GM12878 (cell line): Measurements from ENCODE around the gene TNNT2. TPM values are rescaled to one million over a fixed set of nuclear protein-coding genes. Genes with fewer than 3 reads are reported as not detected.

Source experiments
- ATAC-seq: fragments of 200-7000 bp; cut with Tn5 transposase; 3 replicates; pipeline ENCODE4 v1.9.1; 2020; ENCODE audit warnings: mild to moderate bottlenecking, moderate library complexity
- BruUV-seq: library from RNA; stranded (reverse); fragments of 400-500 nt; replicated peaks from 2 replicates; lab custom pipeline; 2021; lab: Mats Ljungman, UMichigan
- CTCF ChIA-PET: fragments of 300-600 bp; sonication (Branson Sonifier 250); formaldehyde crosslinking; extraction: SDS; loops from one replicate; lab custom pipeline; 2021; ENCODE audit warnings: inconsistent platforms; lab: Yijun Ruan, JAX
- POLR2A ChIA-PET: fragments of 350-600 bp; formaldehyde crosslinking; extraction: SDS; loops from one replicate; lab custom pipeline; 2021; ENCODE audit warnings: inconsistent platforms; lab: Charles Lee
- RAD21 ChIA-PET: fragments of 300-600 bp; sonication (Branson Sonifier 250); formaldehyde crosslinking; loops from one replicate; lab custom pipeline; 2023; ENCODE audit warnings: antibody characterized with exemption; ENCODE audit not compliant: unreplicated experiment; lab: Charles Lee
- SMC1A ChIA-PET: fragments of 300-600 bp; sonication (Branson Sonifier 250); formaldehyde crosslinking; loops from one replicate; lab custom pipeline; 2023; ENCODE audit not compliant: unreplicated experiment, uncharacterized antibody; lab: Charles Lee
- DNase-seq: peaks from one replicate; pipeline ENCODE4 v3.0.0-alpha.2; 2011; ENCODE audit warnings: low read depth, low spot score
- FAIRE-seq: peaks from 3 replicates; lab custom pipeline; 2011; peaks lifted over from hg19 to GRCh38; lab: Jason Lieb, UNC
- H2AFZ ChIP-seq: 2 replicates; pipeline ENCODE4 v1.6.0; 2011; ENCODE audit warnings: low read depth, low read length, control low read depth; ENCODE audit not compliant: control insufficient read depth
- H3K27ac ChIP-seq: 2 replicates; pipeline ENCODE4 v1.5.1; 2011; ENCODE audit warnings: control low read depth; ENCODE audit not compliant: control insufficient read depth, insufficient read depth
- H3K27me3 ChIP-seq, 2 experiments: replicated peaks in 1 of 2; 2 replicates each; pipeline versions ENCODE4 v1.6.0 to v1.6.1; 2011; ENCODE audit warnings: low read length in 1 of 2; ENCODE audit not compliant: control insufficient read depth in 2 of 2, insufficient read depth in 2 of 2
- H3K36me3 ChIP-seq, 2 experiments: 2 replicates each; pipeline ENCODE4 v1.5.1; 2011; ENCODE audit warnings: low read length in 1 of 2; ENCODE audit not compliant: control insufficient read depth in 2 of 2, insufficient read depth in 2 of 2
- H3K4me1 ChIP-seq: 2 replicates; pipeline ENCODE4 v1.6.1; 2011; ENCODE audit warnings: mild to moderate bottlenecking, low read length, moderate library complexity, mixed read lengths; ENCODE audit not compliant: control insufficient read depth, insufficient read depth
- H3K4me2 ChIP-seq: 2 replicates; pipeline ENCODE4 v1.6.0; 2011; ENCODE audit warnings: control low read depth; ENCODE audit not compliant: control insufficient read depth, insufficient read depth
- H3K4me3 ChIP-seq: fragments of 200-600 bp; sonication (generic); 2 replicates; pipeline ENCODE4 v1.5.1; 2016
- H3K79me2 ChIP-seq: 2 replicates; pipeline ENCODE4 v1.6.0; 2011; ENCODE audit warnings: low read length; ENCODE audit not compliant: control insufficient read depth, insufficient read depth
- H3K9ac ChIP-seq: 2 replicates; pipeline ENCODE4 v1.8.0; 2011; ENCODE audit warnings: low read length, control low read depth, mixed read lengths; ENCODE audit not compliant: control insufficient read depth, insufficient read depth
- H3K9me3 ChIP-seq: replicated peaks from 3 replicates; pipeline ENCODE4 v1.5.1; 2011; ENCODE audit warnings: mild to moderate bottlenecking, low read length; ENCODE audit not compliant: control insufficient read depth, insufficient read depth
- H4K20me1 ChIP-seq: 2 replicates; pipeline ENCODE4 v1.6.0; 2011; ENCODE audit not compliant: control insufficient read depth, insufficient read depth
- BHLHE40 ChIP-seq, 2 experiments: fragments of 450-650 bp in 1 of 2; IDR thresholded peaks; 2 replicates each; pipeline ENCODE4 v1.6.1; 2011 to 2017; ENCODE audit warnings: low read depth in 2 of 2, borderline replicate concordance in 1 of 2, improper control_type of control experiment in 1 of 2, low read length in 1 of 2, mild to moderate bottlenecking in 1 of 2
- EED ChIP-seq: sonication (generic); IDR thresholded peaks from 2 replicates; pipeline ENCODE4 v1.6.1; 2016; ENCODE audit warnings: antibody characterized with exemption, low read depth
- FOXM1 ChIP-seq: IDR thresholded peaks from 2 replicates; pipeline ENCODE4 v1.6.1; 2012; ENCODE audit warnings: low read depth, mild to moderate bottlenecking, inconsistent platforms, low read length, moderate library complexity
- GABPA ChIP-seq: IDR thresholded peaks from 2 replicates; pipeline ENCODE4 v1.6.1; 2014; ENCODE audit warnings: antibody characterized with exemption, low read depth, mild to moderate bottlenecking, inconsistent platforms
- LARP7 ChIP-seq: fragments of 450-650 bp; IDR thresholded peaks from 2 replicates; pipeline ENCODE4 v1.6.1; 2017; ENCODE audit warnings: mild to moderate bottlenecking
- MEF2B ChIP-seq: fragments of 450-650 bp; IDR thresholded peaks from 2 replicates; pipeline ENCODE4 v1.6.1; 2018; ENCODE audit warnings: mild to moderate bottlenecking, moderate library complexity; ENCODE audit not compliant: partially characterized antibody, poor library complexity, severe bottlenecking
- NFXL1 ChIP-seq: fragments of 450-650 bp; IDR thresholded peaks from 2 replicates; pipeline ENCODE4 v1.6.1; 2017; ENCODE audit warnings: antibody characterized with exemption, mild to moderate bottlenecking, borderline replicate concordance
- POU2F2 ChIP-seq: IDR thresholded peaks from 3 replicates; pipeline ENCODE4 v1.6.1; 2011; ENCODE audit warnings: low read depth, mild to moderate bottlenecking, low read length, borderline replicate concordance
- SMARCA5 ChIP-seq: fragments of 450-650 bp; IDR thresholded peaks from 2 replicates; pipeline ENCODE4 v1.6.1; 2017; ENCODE audit warnings: mild to moderate bottlenecking
- SMC3 ChIP-seq: IDR thresholded peaks from 2 replicates; pipeline ENCODE4 v1.6.1; 2011; ENCODE audit warnings: low read length, improper control_type of control experiment, borderline replicate concordance
- ZNF24 ChIP-seq: fragments of 450-650 bp; IDR thresholded peaks from 2 replicates; pipeline ENCODE4 v1.6.1; 2017; ENCODE audit warnings: antibody characterized with exemption, mild to moderate bottlenecking
- ZNF274 ChIP-seq: IDR thresholded peaks from one replicate; pipeline ENCODE4 v1.8.0; 2011; ENCODE audit not compliant: insufficient read length, insufficient read depth
- WGBS: methylation state at CpG from one replicate; pipeline ENCODE4 v1.1.6; 2016; ENCODE audit warnings: low lambda C conversion rate; ENCODE audit not compliant: insufficient replicate concordance, insufficient coverage; ENCODE audit errors: missing lambda C conversion rate; 5-methylcytosine and 5-hydroxymethylcytosine counted together
- in situ Hi-C: fragments of 300-500 bp; cut with MboI; formaldehyde crosslinking; loops from 9 replicates; pipeline ENCODE4 v1.14.3; 2018; ENCODE audit warnings: mixed read lengths
- intact Hi-C: fragments of 100-400 bp; cut with micrococcal nuclease; formaldehyde crosslinking; loops from one replicate; pipeline ENCODE4 v1.14.2; 2022; ENCODE audit not compliant: unreplicated experiment
- polyA plus RNA-seq, 11 experiments: library from polyadenylated mRNA; depleted of rRNA in 4 of 11; unstranded in 6 of 11; stranded (reverse) in 5 of 11; fragments of >200 nt; fragmentation: Nextera tagmentation in 4 of 11; fragmentation: Illumina TruSeq in 1 of 11; extraction: Ambion mirVana in 4 of 11; extraction: Trizol in 1 of 11; gene quantifications; 1 replicate in 1 of 11; 2 replicates in 10 of 11; pipeline versions ENCODE4 v1.2.1 to v1.2.3, GENCODE V29; 2011 to 2016; ENCODE audit warnings: inconsistent platforms in 2 of 11, missing spikeins in 2 of 11, low read depth in 1 of 11
- total RNA-seq, 4 experiments: library from RNA; depleted of rRNA in 3 of 4; stranded (reverse); fragments of >200 nt in 3 of 4; fragmentation: Illumina TruSeq in 1 of 4; extraction: Trizol in 1 of 4; gene quantifications; 2 replicates each; pipeline versions ENCODE4 v1.2.1 to v1.2.3, GENCODE V29; 2013 to 2021
- TF ChIP-seq, protein P1 (sequence below): fragments of 450-650 bp; IDR thresholded peaks from 2 replicates; pipeline ENCODE4 v1.6.1; 2017; ENCODE audit warnings: mild to moderate bottlenecking, moderate library complexity
- TF ChIP-seq, protein P2 (sequence below): IDR thresholded peaks from 2 replicates; pipeline ENCODE4 v1.6.1; 2012; ENCODE audit warnings: improper control_type of control experiment, low read depth, low read length; ENCODE audit not compliant: insufficient replicate concordance

TNNT2 gene
- total and polyA plus RNA-seq, 10 of the 15 experiments (the other 5 are each of a cell fraction or from before 2014, with no cell fraction given), result 2.2 TPM; not detected in 9

DNA sequence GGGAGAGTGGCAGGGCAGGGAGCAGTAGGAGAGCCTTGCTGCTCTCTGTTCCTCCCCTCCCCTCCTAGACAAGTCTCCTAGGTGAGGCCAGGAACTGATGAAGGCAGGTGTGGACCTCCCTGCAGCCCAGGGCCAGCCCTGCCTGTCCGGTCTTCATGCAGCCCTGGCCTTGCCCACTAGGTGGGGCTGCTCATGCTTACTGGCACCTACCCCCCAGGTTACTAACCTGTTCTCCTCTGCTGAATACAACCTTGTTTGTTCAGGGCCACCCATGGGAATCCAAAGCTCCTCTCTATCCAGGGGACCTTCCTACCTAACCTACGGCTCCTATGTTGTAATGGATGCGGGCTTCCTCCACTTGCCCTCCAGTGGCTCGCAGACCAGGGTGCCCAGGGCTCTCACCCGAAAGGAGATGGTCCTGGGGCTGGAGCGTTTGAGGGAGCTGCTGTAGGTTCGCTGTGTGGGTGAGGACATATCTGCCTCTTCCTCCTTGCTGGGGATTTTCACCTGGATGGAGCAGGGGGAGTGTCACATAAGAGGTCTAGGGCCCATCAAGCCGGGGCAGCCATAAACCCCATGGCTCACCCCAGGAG, 7.9 kb upstream of the TNNT2 start:
- ATAC-seq (peak; percentile 99), FAIRE-seq (peak; percentile 65), DNase-seq (no peak)
- Histone ChIP-seq H2AFZ (no peak overlapping the region), H3K9ac (no peak overlapping the region), H3K4me1 (no peaks in the 10 kb centered on the region), H3K4me3 (no peak overlapping the region), H3K27me3 (no peaks in the 10 kb centered on the region; a peak in 1 of 4 replicates), H3K36me3 (no peaks in the 10 kb centered on the region), H3K9me3 (no peaks in the 10 kb centered on the region), H3K27ac (no peak overlapping the region), H4K20me1 (no peaks in the 10 kb centered on the region), H3K79me2 (no peaks in the 10 kb centered on the region), H3K4me2 (no peak overlapping the region)
- ChIA-PET CTCF (interaction anchor here (0.7 to 17.8 kb wide), 22 partner anchors 9 to 370 kb away, joined by 3 to 623 read pairs (median 6); partner anchors contain the start of genes PHLDA3 and TNNI1), SMC1A (interaction anchor here (1.1 to 19.4 kb wide), 13 partner anchors 10 to 127 kb away, joined by 3 to 374 read pairs (median 8); partner anchors contain the start of genes PHLDA3 and TNNI1), RAD21 (interaction anchor here (1.0 to 17.4 kb wide), 12 partner anchors 9 to 127 kb away, joined by 3 to 340 read pairs (median 8); partner anchors contain the start of gene TNNI1), POLR2A (interaction anchor here (1.2 to 18.2 kb wide), 3 partner anchors 11 to 35 kb away, joined by 3 to 228 read pairs (median 13); no protein-coding TSS in a partner anchor)
- BruUV-seq, result no TSS peak
- WGBS, result 18% methylated on average over 8 of the region's 8 CpGs
- intact Hi-C loops (loop anchor here (1.0 kb wide), 1 partner anchor 23 kb away; no protein-coding TSS in a partner anchor), in situ Hi-C loops (no loop called here)
- no peak for TF ChIP-seq EED
- no peak for TF ChIP-seq GABPA
- TF ChIP-seq, protein P1, sequence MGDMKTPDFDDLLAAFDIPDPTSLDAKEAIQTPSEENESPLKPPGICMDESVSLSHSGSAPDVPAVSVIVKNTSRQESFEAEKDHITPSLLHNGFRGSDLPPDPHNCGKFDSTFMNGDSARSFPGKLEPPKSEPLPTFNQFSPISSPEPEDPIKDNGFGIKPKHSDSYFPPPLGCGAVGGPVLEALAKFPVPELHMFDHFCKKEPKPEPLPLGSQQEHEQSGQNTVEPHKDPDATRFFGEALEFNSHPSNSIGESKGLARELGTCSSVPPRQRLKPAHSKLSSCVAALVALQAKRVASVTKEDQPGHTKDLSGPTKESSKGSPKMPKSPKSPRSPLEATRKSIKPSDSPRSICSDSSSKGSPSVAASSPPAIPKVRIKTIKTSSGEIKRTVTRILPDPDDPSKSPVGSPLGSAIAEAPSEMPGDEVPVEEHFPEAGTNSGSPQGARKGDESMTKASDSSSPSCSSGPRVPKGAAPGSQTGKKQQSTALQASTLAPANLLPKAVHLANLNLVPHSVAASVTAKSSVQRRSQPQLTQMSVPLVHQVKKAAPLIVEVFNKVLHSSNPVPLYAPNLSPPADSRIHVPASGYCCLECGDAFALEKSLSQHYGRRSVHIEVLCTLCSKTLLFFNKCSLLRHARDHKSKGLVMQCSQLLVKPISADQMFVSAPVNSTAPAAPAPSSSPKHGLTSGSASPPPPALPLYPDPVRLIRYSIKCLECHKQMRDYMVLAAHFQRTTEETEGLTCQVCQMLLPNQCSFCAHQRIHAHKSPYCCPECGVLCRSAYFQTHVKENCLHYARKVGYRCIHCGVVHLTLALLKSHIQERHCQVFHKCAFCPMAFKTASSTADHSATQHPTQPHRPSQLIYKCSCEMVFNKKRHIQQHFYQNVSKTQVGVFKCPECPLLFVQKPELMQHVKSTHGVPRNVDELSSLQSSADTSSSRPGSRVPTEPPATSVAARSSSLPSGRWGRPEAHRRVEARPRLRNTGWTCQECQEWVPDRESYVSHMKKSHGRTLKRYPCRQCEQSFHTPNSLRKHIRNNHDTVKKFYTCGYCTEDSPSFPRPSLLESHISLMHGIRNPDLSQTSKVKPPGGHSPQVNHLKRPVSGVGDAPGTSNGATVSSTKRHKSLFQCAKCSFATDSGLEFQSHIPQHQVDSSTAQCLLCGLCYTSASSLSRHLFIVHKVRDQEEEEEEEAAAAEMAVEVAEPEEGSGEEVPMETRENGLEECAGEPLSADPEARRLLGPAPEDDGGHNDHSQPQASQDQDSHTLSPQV, result no peak
- TF ChIP-seq, protein P2, sequence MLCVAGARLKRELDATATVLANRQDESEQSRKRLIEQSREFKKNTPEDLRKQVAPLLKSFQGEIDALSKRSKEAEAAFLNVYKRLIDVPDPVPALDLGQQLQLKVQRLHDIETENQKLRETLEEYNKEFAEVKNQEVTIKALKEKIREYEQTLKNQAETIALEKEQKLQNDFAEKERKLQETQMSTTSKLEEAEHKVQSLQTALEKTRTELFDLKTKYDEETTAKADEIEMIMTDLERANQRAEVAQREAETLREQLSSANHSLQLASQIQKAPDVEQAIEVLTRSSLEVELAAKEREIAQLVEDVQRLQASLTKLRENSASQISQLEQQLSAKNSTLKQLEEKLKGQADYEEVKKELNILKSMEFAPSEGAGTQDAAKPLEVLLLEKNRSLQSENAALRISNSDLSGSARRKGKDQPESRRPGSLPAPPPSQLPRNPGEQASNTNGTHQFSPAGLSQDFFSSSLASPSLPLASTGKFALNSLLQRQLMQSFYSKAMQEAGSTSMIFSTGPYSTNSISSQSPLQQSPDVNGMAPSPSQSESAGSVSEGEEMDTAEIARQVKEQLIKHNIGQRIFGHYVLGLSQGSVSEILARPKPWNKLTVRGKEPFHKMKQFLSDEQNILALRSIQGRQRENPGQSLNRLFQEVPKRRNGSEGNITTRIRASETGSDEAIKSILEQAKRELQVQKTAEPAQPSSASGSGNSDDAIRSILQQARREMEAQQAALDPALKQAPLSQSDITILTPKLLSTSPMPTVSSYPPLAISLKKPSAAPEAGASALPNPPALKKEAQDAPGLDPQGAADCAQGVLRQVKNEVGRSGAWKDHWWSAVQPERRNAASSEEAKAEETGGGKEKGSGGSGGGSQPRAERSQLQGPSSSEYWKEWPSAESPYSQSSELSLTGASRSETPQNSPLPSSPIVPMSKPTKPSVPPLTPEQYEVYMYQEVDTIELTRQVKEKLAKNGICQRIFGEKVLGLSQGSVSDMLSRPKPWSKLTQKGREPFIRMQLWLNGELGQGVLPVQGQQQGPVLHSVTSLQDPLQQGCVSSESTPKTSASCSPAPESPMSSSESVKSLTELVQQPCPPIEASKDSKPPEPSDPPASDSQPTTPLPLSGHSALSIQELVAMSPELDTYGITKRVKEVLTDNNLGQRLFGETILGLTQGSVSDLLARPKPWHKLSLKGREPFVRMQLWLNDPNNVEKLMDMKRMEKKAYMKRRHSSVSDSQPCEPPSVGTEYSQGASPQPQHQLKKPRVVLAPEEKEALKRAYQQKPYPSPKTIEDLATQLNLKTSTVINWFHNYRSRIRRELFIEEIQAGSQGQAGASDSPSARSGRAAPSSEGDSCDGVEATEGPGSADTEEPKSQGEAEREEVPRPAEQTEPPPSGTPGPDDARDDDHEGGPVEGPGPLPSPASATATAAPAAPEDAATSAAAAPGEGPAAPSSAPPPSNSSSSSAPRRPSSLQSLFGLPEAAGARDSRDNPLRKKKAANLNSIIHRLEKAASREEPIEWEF, result no peak
- TF ChIP-seq LARP7, result peak; percentile 51; the same call in 1 of the 2 replicates
- no peak for TF ChIP-seq NFXL1
- TF ChIP-seq ZNF274, result no peak
- peak; percentile 36; the same call in 1 of the 2 replicates for TF ChIP-seq ZNF24
- no peak for TF ChIP-seq FOXM1
- peak; percentile 65 for TF ChIP-seq SMC3
- TF ChIP-seq POU2F2, result no peak
- TF ChIP-seq SMARCA5, result peak; percentile 80; the same call in 1 of the 2 replicates
- 0 out of 4 replicates have a peak, but pooled peaks of 1 of the 2 experiments have one; percentile 39 for TF ChIP-seq BHLHE40 (IDR thresholded peaks at IDR 0.05; ENCODE audit: borderline replicate concordance in 1 of 2, low read depth in 2 of 2, low read length in 1 of 2)
- peak; percentile 29 for TF ChIP-seq MEF2B
